Gastrocnemius medialis (tissue), 4 donors: Measurements from ENCODE around the gene NAV1.

Experiments
- POLR2A ChIP-seq, 2 donors: fragments of 450-650 bp; IDR thresholded peaks; one replicate each; pipeline ENCODE4 v1.6.1; 2017; ENCODE audit warnings: antibody characterized with exemption in 2 of 2, mild to moderate bottlenecking in 2 of 2, moderate library complexity in 2 of 2
- TF ChIP-seq, protein P1 (sequence below), 5 experiments: fragments of 450-650 bp in 3 of 5; fragments of 200-600 bp in 2 of 5; sonication (generic) in 2 of 5; IDR thresholded peaks in 4 of 5; conservative IDR thresholded peaks in 1 of 5; 1 replicate in 4 of 5; 2 replicates in 1 of 5; pipeline ENCODE4 v1.5.1; 2016 to 2019; ENCODE audit warnings: antibody characterized with exemption in 5 of 5, mild to moderate bottlenecking in 3 of 5, moderate library complexity in 3 of 5

DNA sequence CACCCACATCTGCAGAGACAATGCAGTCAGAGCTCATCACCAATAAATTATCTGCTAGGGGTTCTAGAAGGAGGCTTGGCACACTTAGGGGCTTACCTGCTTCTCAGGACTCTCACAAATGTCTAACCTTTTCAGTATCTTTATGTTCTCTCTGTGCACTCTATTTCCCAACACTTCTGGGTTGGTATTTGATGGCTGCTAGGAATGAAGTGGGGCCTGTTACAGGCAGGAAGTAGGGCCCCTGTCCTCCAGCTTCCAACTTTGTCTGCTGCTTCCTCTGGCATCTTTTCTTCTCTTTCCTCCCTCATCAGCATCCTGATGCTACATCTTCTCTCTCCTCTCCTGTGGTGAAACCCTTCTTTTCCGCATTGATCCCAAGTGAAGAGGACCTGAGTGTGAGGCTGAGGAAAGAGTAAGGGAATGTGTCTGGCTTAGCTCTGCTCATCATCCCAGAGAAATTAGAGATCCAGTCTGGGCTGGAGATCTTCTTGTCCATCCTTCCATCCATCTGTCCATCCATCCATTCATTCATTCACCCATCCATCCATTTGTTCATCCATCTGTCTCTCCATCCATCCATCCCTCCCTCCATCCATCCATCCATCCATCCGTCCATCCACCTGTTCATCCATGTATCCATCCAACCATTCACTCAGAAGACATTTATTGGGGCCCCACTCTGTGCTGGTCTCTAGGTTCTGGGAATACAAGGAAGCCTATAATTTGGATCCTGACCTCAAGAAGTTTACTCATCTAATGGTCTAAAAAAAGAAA is 29.1 kb upstream of the NAV1 start:
- TF ChIP-seq, protein P1, sequence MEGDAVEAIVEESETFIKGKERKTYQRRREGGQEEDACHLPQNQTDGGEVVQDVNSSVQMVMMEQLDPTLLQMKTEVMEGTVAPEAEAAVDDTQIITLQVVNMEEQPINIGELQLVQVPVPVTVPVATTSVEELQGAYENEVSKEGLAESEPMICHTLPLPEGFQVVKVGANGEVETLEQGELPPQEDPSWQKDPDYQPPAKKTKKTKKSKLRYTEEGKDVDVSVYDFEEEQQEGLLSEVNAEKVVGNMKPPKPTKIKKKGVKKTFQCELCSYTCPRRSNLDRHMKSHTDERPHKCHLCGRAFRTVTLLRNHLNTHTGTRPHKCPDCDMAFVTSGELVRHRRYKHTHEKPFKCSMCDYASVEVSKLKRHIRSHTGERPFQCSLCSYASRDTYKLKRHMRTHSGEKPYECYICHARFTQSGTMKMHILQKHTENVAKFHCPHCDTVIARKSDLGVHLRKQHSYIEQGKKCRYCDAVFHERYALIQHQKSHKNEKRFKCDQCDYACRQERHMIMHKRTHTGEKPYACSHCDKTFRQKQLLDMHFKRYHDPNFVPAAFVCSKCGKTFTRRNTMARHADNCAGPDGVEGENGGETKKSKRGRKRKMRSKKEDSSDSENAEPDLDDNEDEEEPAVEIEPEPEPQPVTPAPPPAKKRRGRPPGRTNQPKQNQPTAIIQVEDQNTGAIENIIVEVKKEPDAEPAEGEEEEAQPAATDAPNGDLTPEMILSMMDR (IDR thresholded peaks at IDR 0.05 in 4 of 5, conservative IDR thresholded peaks at IDR 0.05 in 1 of 5), result no peak
- TF ChIP-seq POLR2A (IDR thresholded peaks at IDR 0.05), result no peak
